Tibial nerve (tissue), 4 donors: ENCODE results near the gene KRT16.

Experiments
- CTCF ChIP-seq, 5 experiments: fragments of 200-600 bp in 3 of 5; fragments of 450-650 bp in 2 of 5; sonication (generic) in 3 of 5; IDR thresholded peaks; one replicate each; pipeline ENCODE4 v1.5.1; 2016 to 2019; ENCODE audit warnings: antibody characterized with exemption in 5 of 5, mild to moderate bottlenecking in 3 of 5, moderate library complexity in 2 of 5
- EP300 ChIP-seq, 2 donors: sonication (generic); formaldehyde crosslinking; IDR thresholded peaks; one replicate each; pipeline ENCODE4 v1.6.1; 2017; ENCODE audit warnings: antibody characterized with exemption in 2 of 2, mild to moderate bottlenecking in 1 of 2

GRCh38 chr17:41578538-41578937, 34.0 kb downstream of the KRT16 start:
- TF ChIP-seq CTCF (IDR thresholded peaks at IDR 0.05) (no peak), EP300 (IDR thresholded peaks at IDR 0.05) (no peak)
